H9 (cell line): Measurements from ENCODE around the gene FARP2. TPM values are rescaled to one million over a fixed set of nuclear protein-coding genes. Genes with fewer than 3 reads are reported as not detected.

Source experiments
- DNase-seq: peaks from one replicate; pipeline ENCODE4 v3.0.0-alpha.2; 2017
- H2AFZ ChIP-seq: one replicate; pipeline ENCODE4 v1.6.1; 2013; ENCODE audit warnings: mild to moderate bottlenecking, low read length, control low read depth, moderate library complexity
- H2AK5ac ChIP-seq: 2 replicates; pipeline ENCODE4 v1.6.1; 2013; ENCODE audit warnings: low read length, control low read depth, mixed read lengths; ENCODE audit not compliant: insufficient read length
- H2BK120ac ChIP-seq: one replicate; pipeline ENCODE4 v1.6.1; 2013; ENCODE audit warnings: low read depth, mild to moderate bottlenecking, low read length, control low read depth, inconsistent platforms; ENCODE audit not compliant: poor library complexity, severe bottlenecking
- H2BK12ac ChIP-seq: 2 replicates; pipeline ENCODE4 v1.6.1; 2013; ENCODE audit warnings: low read length, control low read depth, mixed read lengths, low read depth; ENCODE audit not compliant: insufficient read length
- H2BK15ac ChIP-seq: 2 replicates; pipeline ENCODE4 v1.6.1; 2013; ENCODE audit warnings: low read depth, low read length, control low read depth
- H2BK20ac ChIP-seq: one replicate; pipeline ENCODE4 v1.6.1; 2013; ENCODE audit warnings: low read depth, mild to moderate bottlenecking, low read length, control low read depth, inconsistent platforms; ENCODE audit not compliant: poor library complexity, severe bottlenecking
- H2BK5ac ChIP-seq: 2 replicates; pipeline ENCODE4 v1.6.1; 2013; ENCODE audit warnings: low read length, control low read depth, mixed read lengths; ENCODE audit not compliant: insufficient read length
- H3K14ac ChIP-seq: 2 replicates; pipeline ENCODE4 v1.6.1; 2013; ENCODE audit warnings: low read length, control low read depth; ENCODE audit not compliant: insufficient read depth
- H3K18ac ChIP-seq: 2 replicates; pipeline ENCODE4 v1.6.1; 2013; ENCODE audit warnings: low read depth, mild to moderate bottlenecking, mixed read lengths, low read length, control low read depth; ENCODE audit not compliant: insufficient read length
- H3K23ac ChIP-seq: 2 replicates; pipeline ENCODE4 v1.6.1; 2013; ENCODE audit warnings: low read length, control low read depth, mixed read lengths, low read depth; ENCODE audit not compliant: insufficient read length
- H3K23me2 ChIP-seq: 2 replicates; pipeline ENCODE4 v1.6.1; 2013; ENCODE audit warnings: low read depth, mild to moderate bottlenecking, mixed read lengths, low read length, control low read depth; ENCODE audit not compliant: insufficient read length, poor library complexity, severe bottlenecking
- H3K27ac ChIP-seq: 2 replicates; pipeline ENCODE4 v1.5.1; 2013; ENCODE audit warnings: low read length, control low read depth, mixed read lengths, low read depth; ENCODE audit not compliant: insufficient read length
- H3K27me3 ChIP-seq: 2 replicates; pipeline ENCODE4 v1.6.1; 2013; ENCODE audit warnings: low read length, control low read depth, inconsistent platforms; ENCODE audit not compliant: insufficient read depth
- H3K4ac ChIP-seq: 2 replicates; pipeline ENCODE4 v1.6.1; 2013; ENCODE audit warnings: low read depth, mild to moderate bottlenecking, control low read depth, inconsistent platforms, low read length, moderate library complexity
- H3K4me1 ChIP-seq: 2 replicates; pipeline ENCODE4 v1.6.1; 2013; ENCODE audit warnings: low read length, control low read depth, inconsistent platforms; ENCODE audit not compliant: insufficient read depth
- H3K4me2 ChIP-seq: 2 replicates; pipeline ENCODE4 v1.6.1; 2013; ENCODE audit warnings: low read length, control low read depth, mixed read lengths; ENCODE audit not compliant: insufficient read length, insufficient read depth
- H3K56ac ChIP-seq: 2 replicates; pipeline ENCODE4 v1.6.1; 2013; ENCODE audit warnings: low read depth, mild to moderate bottlenecking, mixed read lengths, low read length, control low read depth; ENCODE audit not compliant: insufficient read length
- H3K79me1 ChIP-seq: 2 replicates; pipeline ENCODE4 v1.6.1; 2013; ENCODE audit warnings: low read depth, mild to moderate bottlenecking, moderate library complexity, low read length, control low read depth, inconsistent platforms; ENCODE audit not compliant: insufficient read depth, poor library complexity, severe bottlenecking
- H3K79me2 ChIP-seq: 2 replicates; pipeline ENCODE4 v1.6.1; 2013; ENCODE audit warnings: low read length, control low read depth, inconsistent platforms; ENCODE audit not compliant: insufficient read depth
- H3K9ac ChIP-seq: 2 replicates; pipeline ENCODE4 v1.6.1; 2013; ENCODE audit warnings: low read length, control low read depth, mixed read lengths; ENCODE audit not compliant: insufficient read length; ENCODE audit errors: extremely low read depth
- H3K9me3 ChIP-seq: one replicate; pipeline ENCODE4 v1.6.1; 2013; ENCODE audit warnings: low read depth, low read length, inconsistent platforms; ENCODE audit not compliant: control insufficient read depth
- H3T11ph ChIP-seq: one replicate; pipeline ENCODE4 v1.6.1; 2013; ENCODE audit warnings: mild to moderate bottlenecking, low read length, control low read depth, inconsistent platforms
- H4K20me1 ChIP-seq: one replicate; pipeline ENCODE4 v1.6.1; 2013; ENCODE audit not compliant: control insufficient read depth, insufficient read length, insufficient read depth
- H4K5ac ChIP-seq: 2 replicates; pipeline ENCODE4 v1.6.1; 2013; ENCODE audit warnings: low read depth, mild to moderate bottlenecking, mixed read lengths, low read length, control low read depth; ENCODE audit not compliant: insufficient read length
- H4K8ac ChIP-seq: replicated peaks from 2 replicates; pipeline ENCODE4 v1.6.1; 2013; ENCODE audit warnings: low read length, control low read depth, mixed read lengths, low read depth; ENCODE audit not compliant: insufficient read length
- H4K91ac ChIP-seq: 2 replicates; pipeline ENCODE4 v1.6.1; 2013; ENCODE audit warnings: low read depth, mild to moderate bottlenecking, moderate library complexity, mixed read lengths, low read length, control low read depth; ENCODE audit not compliant: insufficient read length
- H3K27ac Mint-ChIP-seq, 3 experiments: 2 replicates in 2 of 3; 3 replicates in 1 of 3; pipeline ENCODE4 v1.8.0; 2020 to 2021; ENCODE audit warnings: mixed read lengths in 3 of 3, mild to moderate bottlenecking in 1 of 3, moderate library complexity in 1 of 3
- H3K27me3 Mint-ChIP-seq: 2 replicates; pipeline ENCODE4 v1.8.0; 2021; ENCODE audit warnings: low read depth, mild to moderate bottlenecking, moderate library complexity, mixed read lengths
- H3K36me3 Mint-ChIP-seq, 3 experiments: 2 replicates in 2 of 3; 3 replicates in 1 of 3; pipeline ENCODE4 v1.8.0; 2020 to 2021; ENCODE audit warnings: low read depth in 3 of 3, mixed read lengths in 3 of 3; ENCODE audit not compliant: insufficient read depth in 1 of 3
- H3K4me1 Mint-ChIP-seq, 2 experiments: 2 replicates each; pipeline ENCODE4 v1.8.0; 2020; ENCODE audit warnings: mixed read lengths in 2 of 2
- H3K4me3 Mint-ChIP-seq, 2 experiments: 2 replicates in 1 of 2; 3 replicates in 1 of 2; pipeline ENCODE4 v1.8.0; 2020 to 2021; ENCODE audit warnings: mild to moderate bottlenecking in 2 of 2, mixed read lengths in 2 of 2, moderate library complexity in 1 of 2
- H3K9me3 Mint-ChIP-seq, 2 experiments: 2 replicates in 1 of 2; 3 replicates in 1 of 2; pipeline ENCODE4 v1.8.0; 2020; ENCODE audit warnings: mild to moderate bottlenecking in 2 of 2, mixed read lengths in 2 of 2, moderate library complexity in 1 of 2
- CTCF ChIP-seq: fragments of 200-600 bp; sonication (generic); conservative IDR thresholded peaks from 3 replicates; pipeline ENCODE4 v1.8.0; 2021; ENCODE audit warnings: antibody characterized with exemption, mild to moderate bottlenecking
- WGBS: extraction: QIAGEN DNeasy Blood & Tissue Kit; methylation state at CpG from one replicate; pipeline ENCODE4 v1.1.7; 2013; ENCODE audit warnings: missing lambda C conversion rate, low lambda C conversion rate, mixed read lengths; ENCODE audit not compliant: insufficient read length; ENCODE audit errors: extremely low coverage; 5-methylcytosine and 5-hydroxymethylcytosine counted together
- total RNA-seq: library from RNA; stranded (reverse); gene quantifications from 2 replicates; pipeline ENCODE4 v1.2.1, GENCODE V29; 2021

Gene FARP2
- total RNA-seq, 1 experiment from 2014 or later, result 33.9 TPM

- Histone ChIP-seq H3K23ac (no peak overlapping the region), H4K91ac (no peak overlapping the region), H3T11ph (no peak overlapping the region), H3K4ac (no peak overlapping the region), H2BK120ac (no peak overlapping the region), H3K4me2 (peak overlapping the region; percentile 67), H4K5ac (no peak overlapping the region), H4K20me1 (no peaks in the 10 kb centered on the region), H3K27ac (no peak overlapping the region), H4K8ac (no peak overlapping the region), H3K56ac (no peak overlapping the region), H3K9ac (no peak overlapping the region), H3K18ac (no peak overlapping the region), H3K79me1 (peaks cover 5% of the 10 kb centered on the region), H3K14ac (no peak overlapping the region), H3K4me1 (peaks cover 2% of the 10 kb centered on the region; the same call in 1 of the 2 replicates), H2AK5ac (no peak overlapping the region), H2AFZ (no peak overlapping the region), H2BK15ac (no peak overlapping the region), H2BK20ac (no peak overlapping the region), H2BK5ac (no peak overlapping the region), H3K23me2 (peaks cover 4% of the 10 kb centered on the region), H3K27me3 (no peaks in the 10 kb centered on the region), H3K79me2 (peaks cover 7% of the 10 kb centered on the region; the same call in 1 of the 2 replicates), H2BK12ac (no peak overlapping the region), H3K9me3 (no peaks in the 10 kb centered on the region)
- no peak for DNase-seq
- H3K27me3 Mint-ChIP-seq, result no peaks in the 10 kb centered on the region
- H3K27ac Mint-ChIP-seq, result no peak overlapping the region
- no peak for TF ChIP-seq CTCF
- peak overlapping the region; percentile 76 to 82 for H3K4me3 Mint-ChIP-seq
- WGBS, result no CpG with 5 or more reads among the region's 3 CpGs
- no peaks in the 10 kb centered on the region for H3K9me3 Mint-ChIP-seq
- peaks cover 47 to 53% of the 10 kb centered on the region in 2 experiments for H3K4me1 Mint-ChIP-seq
- H3K36me3 Mint-ChIP-seq, result peaks cover 0 to 20% (median 13%) of the 10 kb centered on the region in 3 experiments; a peak in 5 of 7 replicates
Measured at GRCh38 chr2:241357531-241357930, 1.4 kb downstream of the FARP2 start.
